Measurements from ENCODE around the gene TIAM2.

DNA sequence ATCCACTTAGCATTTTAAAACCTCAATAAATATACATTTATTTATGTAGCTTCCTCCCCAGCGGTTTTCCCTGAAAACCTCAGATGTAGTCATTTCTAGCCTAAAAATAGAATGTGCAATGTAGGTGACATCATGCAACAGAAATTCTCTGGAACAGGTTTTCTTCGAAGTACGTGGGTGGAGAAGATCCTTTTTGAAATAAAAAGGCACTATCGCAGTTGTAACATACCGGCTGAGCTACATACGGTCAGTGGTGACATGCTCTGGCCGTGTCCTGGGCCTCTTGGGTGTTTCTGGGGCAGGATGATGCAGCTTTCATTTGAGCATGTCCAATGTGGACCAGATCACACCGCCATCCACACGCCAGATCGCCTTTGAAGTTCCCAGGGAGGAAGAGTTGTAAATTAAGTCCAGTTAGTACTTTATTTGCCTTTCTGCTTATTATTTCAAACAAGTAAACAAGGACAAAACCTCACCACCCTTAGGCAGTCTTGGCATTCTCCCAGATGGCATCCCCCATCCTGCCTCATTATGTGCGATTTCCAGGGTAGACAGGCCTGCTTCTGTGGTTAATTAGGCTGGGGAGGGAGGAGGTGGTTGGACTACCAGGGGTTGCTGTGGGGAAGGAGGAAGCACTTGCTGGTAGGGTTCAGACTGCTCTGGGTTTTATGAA, 159.2 kb downstream of the TIAM2 start:
- TF ChIP-seq, protein P1, sequence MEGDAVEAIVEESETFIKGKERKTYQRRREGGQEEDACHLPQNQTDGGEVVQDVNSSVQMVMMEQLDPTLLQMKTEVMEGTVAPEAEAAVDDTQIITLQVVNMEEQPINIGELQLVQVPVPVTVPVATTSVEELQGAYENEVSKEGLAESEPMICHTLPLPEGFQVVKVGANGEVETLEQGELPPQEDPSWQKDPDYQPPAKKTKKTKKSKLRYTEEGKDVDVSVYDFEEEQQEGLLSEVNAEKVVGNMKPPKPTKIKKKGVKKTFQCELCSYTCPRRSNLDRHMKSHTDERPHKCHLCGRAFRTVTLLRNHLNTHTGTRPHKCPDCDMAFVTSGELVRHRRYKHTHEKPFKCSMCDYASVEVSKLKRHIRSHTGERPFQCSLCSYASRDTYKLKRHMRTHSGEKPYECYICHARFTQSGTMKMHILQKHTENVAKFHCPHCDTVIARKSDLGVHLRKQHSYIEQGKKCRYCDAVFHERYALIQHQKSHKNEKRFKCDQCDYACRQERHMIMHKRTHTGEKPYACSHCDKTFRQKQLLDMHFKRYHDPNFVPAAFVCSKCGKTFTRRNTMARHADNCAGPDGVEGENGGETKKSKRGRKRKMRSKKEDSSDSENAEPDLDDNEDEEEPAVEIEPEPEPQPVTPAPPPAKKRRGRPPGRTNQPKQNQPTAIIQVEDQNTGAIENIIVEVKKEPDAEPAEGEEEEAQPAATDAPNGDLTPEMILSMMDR (conservative IDR thresholded peaks at IDR 0.05; ENCODE audit: low read depth, low read length): no peak
- TF ChIP-seq EZH2 (IDR thresholded peaks at IDR 0.05; ENCODE audit: borderline replicate concordance, low read depth, low read length, poor library complexity, severe bottlenecking): no peak

Measured in A673 (cell line).